Measurements from ENCODE around the gene ASH1L.
"Not testable (repeated sequence)": the region's sequence is repeated elsewhere in the genome, so short reads cannot be mapped to it uniquely, and the experiment has no call there.

The ASH1L gene

DNA sequence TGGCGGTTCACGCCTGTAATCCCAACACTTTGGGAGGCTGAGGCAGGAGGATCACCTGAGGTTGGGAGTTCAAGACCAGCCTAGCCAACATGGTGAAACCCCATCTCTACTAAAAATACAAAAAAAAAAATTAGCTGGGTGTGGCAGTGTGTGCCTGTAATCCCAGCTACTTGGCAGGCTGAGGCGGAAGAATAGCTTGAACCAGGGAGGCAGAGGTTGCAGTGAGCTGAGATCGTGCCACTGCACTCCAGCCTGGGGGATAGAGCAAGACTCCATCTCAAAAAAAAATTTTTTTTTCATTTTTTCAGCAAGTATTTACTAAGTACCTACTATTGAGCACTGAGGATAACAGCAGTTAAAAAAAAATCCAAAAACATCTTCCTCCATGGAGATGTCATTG is 69.0 kb downstream of the ASH1L start:
- DNase-seq (ENCODE audit: low read depth): not testable (repeated sequence)

DNA sequence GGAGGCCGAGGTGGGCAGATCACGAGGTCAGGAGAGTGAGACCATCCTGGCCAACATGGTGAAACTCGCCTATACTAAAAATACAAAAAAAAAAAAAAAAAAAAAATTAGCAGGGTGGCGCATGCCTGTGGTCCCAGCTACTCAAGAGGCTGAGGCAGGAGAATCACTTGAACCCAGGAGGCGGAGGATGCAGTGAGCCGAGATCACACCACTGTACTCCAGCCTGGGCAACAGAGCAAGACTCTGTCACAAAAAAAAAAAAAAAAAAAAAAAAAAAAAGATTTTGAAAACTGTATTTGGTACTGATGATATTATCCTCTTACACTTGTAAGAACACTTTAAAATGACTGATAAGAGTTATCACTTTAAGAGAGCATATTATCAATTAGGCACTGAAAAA is 74.2 kb downstream of the ASH1L start:
- DNase-seq (ENCODE audit: low read depth): not testable (repeated sequence)

DNA sequence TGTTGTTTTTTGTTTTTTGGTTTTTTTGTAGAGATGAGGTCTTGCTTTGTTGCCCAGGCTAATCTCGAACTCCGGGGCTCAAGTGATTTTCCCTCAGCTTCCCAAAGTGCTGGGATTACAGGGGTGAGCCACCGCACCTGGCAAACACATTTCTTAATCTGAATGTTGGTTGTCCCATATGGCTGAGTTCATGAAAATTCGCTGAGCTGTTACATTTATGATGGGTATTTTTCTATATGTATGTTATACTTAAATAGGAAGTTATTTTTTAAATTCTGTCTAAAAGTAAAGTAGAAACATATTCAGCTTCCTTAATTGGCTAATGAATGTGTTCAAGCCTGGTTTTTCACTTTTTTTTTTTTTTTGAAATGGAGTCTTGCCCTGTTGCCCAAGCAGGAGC is 75.1 kb downstream of the ASH1L start:
- no peak for DNase-seq (ENCODE audit: low read depth)

DNA sequence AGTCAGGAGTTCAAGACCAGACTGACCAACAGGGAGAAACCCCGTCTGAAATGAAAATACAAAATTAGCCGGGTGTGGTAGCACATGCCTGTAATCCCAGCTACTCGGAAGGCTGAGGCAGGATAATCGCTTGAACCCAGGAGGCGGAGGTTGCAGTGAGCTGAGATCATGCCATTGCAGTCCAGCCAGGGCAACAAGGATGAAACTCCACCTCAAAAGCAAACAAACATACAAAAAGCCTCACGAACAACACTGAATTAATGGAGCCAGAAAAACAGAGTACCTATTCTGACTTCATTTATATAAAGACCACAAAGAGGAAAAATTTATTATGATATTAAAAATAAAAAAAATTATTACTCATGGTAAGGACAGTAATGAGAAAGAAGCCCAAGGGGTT is 75.7 kb downstream of the ASH1L start:
- DNase-seq (ENCODE audit: low read depth): not testable (repeated sequence)

DNA sequence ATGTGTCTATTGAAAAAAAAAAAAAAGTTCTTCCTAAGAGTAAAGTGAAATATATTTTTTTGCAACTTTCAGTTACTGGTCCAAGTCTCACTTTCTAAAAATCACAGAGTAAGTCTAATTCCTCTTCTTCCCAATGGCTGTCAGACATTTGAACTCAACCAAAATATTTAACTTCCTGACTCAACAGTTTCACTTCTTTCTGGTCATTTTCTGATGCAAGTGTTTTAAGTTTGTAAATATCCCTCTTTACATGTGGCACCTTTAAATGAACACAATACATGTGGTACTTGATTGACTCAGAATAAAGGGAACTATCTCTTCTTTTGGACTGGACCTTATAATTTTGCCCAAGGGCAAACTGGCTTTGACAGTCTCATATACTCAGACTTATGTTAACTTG is 76.7 kb downstream of the ASH1L start:
- DNase-seq (ENCODE audit: low read depth): no peak

DNA sequence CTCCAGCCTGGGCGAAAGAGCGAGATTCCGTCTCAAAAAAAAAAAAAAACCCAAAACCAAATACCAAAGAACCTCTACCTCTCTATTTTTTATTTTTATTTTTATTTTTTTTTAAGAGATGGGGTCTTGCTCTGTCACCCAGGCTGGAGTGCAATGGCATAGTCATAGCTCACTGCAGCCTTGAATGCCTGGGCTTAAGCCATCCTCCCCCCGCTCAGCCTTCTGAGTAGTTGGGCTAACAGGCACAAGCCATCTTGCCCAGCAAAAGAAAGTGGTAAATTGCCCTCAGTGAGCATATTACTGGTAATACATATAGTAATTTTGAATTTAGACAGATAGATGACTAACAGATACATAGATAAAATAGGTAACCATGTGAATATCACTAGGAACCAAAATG is 77.4 kb downstream of the ASH1L start:
- no peak for DNase-seq (ENCODE audit: low read depth)

DNA sequence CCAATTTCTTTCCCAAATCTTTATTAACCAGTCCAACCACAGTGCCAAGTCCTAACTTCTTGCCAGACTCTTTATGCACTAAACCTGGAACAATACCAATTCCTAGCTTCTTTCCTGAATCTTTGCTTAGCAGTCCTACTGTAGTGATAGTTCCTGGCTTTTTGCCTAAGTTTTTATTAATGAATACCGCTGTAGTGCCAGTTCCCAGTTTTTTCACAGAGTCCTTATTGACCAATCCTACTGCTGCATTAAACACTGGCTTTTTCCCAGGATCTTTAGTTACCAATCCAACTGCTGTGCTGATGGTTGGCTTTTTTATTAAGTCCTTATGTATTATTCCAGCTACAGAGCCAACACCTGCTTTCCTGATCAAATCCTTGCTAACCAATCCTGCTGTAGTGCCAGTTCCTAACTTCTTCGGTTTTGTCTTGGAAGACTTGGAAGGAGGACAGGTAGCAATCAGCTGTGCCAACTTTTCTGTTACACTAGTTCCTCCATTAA is 80.8 kb downstream of the ASH1L start:
- no peak for DNase-seq (ENCODE audit: low read depth)

DNA sequence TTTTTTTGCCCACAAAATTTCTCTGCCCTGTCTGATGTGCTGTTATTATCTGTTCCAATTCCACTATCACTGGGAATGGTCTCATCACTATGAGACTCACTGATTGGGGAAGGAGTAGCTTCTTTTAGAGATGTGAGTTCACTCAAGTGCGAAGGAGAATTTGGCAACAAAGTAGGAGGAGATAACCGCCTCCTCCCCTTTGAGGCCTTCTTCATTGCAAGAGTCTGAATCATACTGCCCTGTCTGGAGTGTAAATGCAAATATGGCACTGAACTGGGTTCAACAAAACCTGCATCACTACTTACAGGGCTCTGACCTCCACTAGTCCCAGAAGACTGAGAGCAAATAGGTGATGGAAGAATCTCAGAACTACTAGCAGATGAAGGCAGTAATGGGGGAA is 83.4 kb downstream of the ASH1L start:
- peak; percentile 31 for DNase-seq (ENCODE audit: low read depth)

DNA sequence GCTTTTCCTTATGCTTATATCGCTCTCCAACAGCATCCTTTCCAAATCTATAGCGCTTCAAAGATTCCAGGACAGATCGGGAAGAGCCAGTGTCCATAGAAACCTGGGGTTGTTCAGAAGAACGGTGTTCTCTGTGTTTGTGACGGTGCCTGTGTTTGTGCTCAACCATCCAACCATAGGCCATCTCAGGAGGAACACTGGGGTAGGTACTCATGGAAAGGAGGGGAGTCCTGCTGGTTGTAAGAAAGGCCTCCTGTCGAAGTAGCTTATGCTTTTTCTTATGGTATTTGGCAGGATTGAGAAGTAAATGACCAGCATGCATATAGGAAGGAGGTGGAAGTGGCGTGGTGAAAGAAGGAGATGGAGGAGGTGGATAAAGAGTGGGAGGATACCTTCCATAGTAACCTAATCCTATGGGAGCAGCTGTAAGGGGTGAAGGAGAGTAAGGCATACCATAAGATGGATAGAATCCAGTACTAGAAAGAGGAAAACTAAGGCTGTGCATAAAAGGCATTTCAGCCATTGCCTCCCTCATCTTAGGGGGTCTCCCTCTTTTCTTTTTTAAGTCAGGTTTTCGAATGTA is 84.2 kb downstream of the ASH1L start:
- no peak for DNase-seq (ENCODE audit: low read depth)

DNA sequence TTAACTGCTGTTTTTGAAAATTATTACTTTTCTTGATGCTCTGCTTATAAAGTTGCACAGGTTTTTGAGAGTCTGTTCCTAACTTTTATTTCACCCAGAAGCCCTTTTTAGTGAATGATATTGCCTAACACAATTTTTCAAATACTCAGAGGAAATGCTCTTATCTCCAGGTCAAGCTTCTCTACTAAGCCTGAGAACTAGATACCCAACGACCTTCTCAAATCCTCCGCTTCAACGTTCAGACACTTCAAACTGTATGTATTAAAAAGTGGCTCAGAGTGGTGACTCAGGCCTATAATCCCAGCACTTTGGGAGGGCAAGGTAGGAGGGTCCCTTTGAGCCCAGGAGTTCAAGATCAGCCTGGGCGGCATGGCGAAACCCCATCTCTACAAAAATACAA is 88.5 kb downstream of the ASH1L start:
- DNase-seq (ENCODE audit: low read depth): no peak

DNA sequence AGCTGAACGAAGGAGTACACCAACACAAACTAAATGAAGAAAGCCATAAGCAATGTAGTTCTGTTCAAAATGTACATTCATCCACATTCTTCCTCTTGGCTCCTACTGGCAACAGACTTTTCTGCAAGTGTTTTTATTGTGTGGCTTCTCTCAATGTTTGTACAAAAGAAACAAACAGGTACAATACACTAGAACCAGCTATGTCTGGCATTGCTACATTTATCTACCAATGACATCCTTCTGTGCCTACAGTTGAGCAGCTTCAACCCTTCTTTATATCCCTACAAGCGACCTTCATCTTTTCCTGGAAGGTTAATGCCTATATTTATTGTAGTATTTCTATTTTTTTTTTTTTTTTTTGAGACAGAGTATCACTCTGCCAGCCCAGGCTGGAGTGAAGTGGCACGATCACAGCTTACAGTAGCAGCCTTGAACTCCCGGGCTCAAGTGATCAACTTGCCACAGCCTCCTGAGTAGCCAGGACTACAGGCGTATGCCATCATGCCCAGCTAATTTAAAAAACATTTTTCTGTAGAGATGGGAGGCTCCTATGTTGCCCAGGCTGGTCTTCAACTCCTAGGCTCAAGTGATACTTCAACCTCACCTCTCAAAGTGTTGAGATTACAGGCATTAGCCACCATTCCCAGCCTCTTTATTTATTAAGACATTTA is 89.3 kb downstream of the ASH1L start:
- no peak for DNase-seq (ENCODE audit: low read depth)

DNA sequence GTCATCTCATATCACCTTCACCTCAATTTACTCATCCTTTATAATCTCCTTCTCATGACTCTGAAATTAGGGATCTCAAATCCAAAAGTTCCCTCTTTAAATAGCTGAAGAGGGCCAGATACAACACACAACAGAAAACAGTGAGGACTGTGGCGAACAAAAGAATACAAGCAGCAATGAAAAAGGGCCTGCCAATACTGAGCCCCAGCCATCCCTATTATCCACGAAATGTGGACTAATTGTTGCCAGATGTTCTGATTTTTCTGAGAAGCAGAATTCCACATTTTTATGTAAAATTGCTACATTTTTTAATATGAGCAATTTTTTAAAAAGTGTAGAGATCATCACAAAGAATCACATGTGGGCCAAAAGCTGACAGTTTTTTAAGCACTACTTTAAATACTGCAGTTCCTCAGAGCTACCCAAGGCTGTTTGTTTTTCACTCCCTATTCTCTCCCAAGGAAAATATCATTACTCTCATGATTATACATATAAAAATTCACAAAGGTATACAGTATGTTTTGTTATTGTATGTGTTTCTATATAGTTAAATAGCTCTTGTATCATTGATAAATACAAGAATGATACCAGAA is 90.0 kb downstream of the ASH1L start:
- peak; percentile 32 for DNase-seq (ENCODE audit: low read depth)

DNA sequence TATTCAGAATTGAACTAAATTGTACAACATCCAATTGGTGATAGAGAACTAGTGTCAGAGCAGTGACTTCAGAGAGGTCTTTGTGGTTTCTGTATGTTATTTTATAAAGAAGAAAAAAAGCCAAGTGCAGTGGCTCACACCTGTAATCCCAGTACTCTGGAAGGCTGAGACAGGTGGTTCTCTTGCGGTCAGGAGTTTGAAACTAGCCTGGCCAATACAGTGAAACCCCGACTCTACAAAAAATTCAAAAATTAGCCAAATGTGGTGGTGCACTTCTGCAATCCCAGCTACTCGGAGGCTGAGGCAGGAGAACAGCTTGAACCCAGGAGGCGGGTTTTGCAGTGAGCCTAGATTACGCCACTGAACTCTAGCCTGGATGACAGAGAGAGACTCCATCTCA is 90.7 kb downstream of the ASH1L start:
- DNase-seq (ENCODE audit: low read depth): no peak

DNA sequence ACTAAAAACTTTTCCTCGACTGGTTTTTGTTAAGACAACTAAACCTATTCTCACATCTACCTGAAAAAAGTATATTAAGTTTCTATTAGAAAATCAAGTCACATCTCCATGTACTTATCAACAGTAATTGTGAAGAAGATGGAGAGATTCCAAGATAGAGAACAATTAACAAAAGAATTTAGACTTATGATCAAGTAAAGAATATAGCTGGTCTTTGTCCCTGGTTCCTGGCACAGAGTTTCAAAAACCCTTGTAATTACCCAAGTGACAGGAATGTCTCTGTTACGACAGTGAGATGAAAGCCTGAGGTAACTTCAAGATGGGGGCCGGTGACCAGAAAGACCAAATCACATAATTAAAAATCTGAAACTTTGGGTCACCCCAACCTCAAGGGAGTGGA is 91.6 kb downstream of the ASH1L start:
- DNase-seq (ENCODE audit: low read depth): no peak

DNA sequence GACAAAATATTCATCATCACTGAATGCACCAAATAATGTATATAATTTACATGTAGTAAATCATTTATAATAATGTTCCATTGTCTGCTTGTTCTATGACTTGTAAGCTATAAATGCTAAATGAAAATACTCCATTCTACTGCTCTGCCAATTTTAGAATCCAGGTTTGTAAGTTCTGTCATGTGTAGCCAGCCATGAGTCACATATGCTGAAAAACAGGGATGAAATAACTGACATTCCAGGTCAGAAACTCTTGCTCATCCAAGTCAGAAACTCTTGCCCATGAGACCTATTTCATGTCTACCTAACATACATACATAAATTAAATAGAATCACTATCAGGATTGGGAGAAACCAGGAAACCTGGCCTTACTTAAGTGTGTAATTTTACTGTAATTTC is 95.6 kb downstream of the ASH1L start:
- peak; percentile 49 for DNase-seq (ENCODE audit: low read depth)

DNA sequence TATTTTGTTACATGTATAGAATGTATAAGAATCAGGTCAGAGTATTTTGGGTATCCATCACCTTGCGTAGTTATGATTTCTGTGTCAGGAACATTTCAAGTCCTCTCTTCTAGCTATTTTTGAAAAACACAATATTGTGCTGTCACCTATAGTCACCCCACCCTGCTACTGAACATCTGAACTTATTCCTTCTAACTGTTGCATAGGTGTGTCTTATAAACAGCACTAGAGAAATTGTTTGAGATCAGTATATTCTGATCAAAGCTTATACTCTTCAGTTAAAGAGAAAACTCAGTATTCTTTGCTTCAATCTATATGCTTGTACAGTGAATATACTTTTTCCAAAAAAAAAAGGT is 96.0 kb downstream of the ASH1L start:
- DNase-seq (ENCODE audit: low read depth): no peak

DNA sequence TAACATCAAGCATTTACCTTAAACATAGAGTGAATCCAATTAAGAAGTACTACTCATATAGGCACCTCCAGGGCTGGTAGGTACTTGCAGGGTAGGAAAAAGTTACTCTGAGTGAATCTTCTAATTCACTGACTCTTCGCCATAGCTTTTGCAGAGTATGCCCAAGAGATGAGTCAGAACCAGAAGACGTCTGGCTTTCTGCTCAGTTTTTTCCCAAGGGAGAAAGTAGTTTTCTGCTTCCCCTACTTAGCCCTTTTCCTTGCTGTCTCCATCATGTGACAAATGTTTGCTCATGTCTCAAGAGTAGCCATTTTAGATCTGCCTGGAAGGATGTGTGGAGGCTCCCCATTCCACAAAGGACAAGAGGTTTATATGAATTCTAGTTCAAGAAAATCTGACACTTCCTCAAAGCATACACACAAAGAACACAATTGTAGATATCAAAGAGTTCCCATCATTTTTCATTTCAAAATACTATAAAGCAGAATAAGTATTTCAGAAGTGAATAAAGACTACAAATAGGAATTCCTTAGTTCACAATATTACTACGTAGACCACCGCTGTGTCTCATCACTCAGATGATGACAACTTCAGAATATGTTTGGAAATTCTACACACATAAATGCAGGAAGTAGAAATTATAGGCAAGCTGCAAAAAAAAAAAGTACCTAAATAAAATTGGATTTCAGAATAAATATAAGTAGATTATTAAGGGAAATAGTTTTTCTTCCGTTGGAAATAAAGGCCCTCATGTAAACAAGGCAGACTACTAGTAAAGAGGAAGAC is 98.5 kb downstream of the ASH1L start:
- peak; percentile 89 for DNase-seq (ENCODE audit: low read depth)

DNA sequence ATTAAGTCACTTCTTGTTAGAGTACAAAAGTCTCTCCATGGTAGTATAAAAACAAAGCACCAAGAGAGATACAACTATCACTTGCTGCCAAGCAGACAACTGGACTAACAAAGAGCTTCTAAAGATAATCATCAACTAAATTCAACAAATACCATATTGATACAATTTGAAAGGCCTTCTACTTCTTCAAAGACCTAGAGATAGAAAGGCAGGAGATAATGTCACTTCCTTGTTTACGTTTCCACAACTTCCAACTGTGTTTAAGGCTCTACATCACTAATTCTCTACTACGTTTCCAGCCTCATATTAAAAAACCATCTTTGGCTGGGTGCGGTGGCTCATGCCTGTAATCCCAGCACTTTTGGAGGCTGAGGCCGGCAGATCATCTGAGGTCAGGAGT is 104.5 kb downstream of the ASH1L start:
- DNase-seq (ENCODE audit: low read depth): no peak

DNA sequence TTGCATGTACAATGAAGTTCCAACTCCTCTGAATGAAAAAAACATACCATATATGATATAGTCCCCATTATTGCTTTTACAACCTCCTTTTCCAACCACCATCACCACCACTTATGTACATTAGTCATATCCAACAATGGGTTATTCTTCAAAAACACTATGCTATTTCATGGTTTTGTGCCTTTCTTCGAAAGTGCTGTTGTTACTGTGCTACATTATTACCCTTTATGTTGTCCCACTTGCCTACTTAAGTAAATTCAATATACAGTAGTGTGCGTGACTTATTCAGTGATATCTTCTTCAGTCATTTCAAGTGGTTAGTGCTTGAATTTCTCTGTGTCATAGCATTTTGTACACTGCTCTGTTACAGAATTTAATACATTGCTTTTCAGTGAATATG is 105.3 kb downstream of the ASH1L start:
- DNase-seq (ENCODE audit: low read depth): no peak

DNA sequence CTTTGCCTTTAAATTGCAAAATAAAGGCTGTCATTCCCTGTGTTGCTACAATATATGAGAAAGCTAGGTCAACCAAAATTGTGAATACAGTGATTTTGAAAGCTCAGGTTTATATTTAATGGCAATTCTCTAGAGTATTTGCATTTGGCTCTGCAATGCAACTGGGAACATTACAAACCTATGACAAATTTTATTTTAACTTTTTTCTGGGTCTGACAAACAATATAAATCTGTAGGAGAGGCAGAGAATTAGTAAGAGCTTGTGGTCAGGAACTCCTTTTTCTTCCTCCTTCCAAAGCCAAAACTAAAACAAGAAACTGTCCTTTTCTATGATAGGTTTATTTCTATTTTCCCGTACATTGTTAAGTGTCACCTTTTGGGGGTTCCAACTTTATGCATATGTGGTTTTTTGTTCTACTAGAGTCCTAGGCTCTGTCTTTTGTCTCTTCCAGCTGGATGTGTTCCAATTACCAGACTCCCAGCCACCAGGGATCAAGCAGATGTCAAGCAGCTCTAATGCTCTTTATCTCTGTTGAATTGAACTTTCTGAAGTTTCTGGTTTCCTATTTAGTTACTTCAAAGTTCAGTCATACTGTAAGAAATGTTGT is 106.9 kb downstream of the ASH1L start:
- peak; percentile 27 for DNase-seq (ENCODE audit: low read depth)

DNA sequence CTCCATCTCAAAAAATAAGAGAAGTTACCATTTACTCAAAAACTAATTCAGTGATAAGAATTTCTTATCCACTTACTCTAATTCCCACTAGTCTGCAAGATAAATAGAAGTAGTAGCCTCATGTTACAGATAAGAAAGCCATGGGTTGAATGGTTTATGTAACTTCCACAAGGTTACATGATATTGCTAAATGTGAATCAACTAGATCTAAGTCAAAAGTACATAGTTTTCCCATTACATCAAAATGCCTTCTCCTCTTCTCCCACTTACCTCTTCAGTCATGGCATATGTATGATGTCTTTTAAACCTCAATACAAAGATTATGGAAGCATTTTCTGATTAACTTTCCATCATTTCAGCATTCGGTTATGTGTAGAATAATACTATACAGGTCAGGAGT is 108.5 kb downstream of the ASH1L start:
- DNase-seq (ENCODE audit: low read depth): no peak

DNA sequence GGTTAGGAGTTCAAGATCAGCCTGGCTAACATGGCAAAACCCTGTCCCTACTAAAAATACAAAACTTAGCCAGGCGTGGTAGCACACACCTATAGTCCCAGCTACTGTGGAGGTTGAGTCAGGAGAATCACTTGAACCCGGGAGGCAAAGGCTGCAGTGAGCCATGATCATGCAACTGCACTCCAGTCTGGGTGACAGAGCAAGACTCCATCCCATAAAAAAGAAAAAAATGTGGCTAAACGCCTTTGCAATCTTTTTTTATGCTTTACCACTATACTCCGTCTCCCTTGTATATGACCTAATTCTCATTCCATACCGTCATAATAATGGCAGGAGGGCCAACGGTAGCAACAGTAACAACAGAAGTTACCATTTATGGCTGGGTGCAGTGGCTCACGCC is 109.5 kb downstream of the ASH1L start:
- DNase-seq (ENCODE audit: low read depth): no peak

DNA sequence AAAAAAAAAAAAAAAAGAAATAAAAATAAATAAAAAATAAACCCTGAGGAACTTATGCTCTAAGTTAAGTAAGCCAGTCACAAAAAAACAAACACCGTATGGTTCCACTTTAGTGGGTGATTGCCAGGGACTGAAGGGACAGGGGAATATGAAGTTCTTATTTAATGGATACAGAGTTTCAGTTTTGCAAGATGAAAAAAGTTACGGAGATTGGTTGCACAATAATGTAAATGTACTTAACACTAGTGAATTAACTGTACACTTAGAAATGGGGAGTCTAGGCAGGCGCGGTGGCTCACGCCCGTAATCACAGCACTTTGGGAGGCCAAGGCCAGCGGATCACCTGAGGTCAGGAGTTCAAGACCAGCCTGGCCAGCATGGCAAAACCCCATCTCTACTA is 111.4 kb downstream of the ASH1L start:
- DNase-seq (ENCODE audit: low read depth): peak; percentile 52

All from fibroblast of gingiva (primary cell).